Measurements from ENCODE around the gene UBTF.

Gene UBTF

GRCh38 chr17:44212507-44213402, 6.7 kb downstream of the UBTF start:
- DNase-seq = no peak

GRCh38 chr17:44211281-44212265, 7.9 kb downstream of the UBTF start:
- no peak for DNase-seq

- peak; percentile 87 for DNase-seq
Observed at GRCh38 chr17:44210342-44211192, 8.9 kb downstream of the UBTF start.

GRCh38 chr17:44209786-44210341, 9.6 kb downstream of the UBTF start:
- DNase-seq = no peak

GRCh38 chr17:44207743-44208142, 11.7 kb downstream of the UBTF start:
- DNase-seq = no peak

GRCh38 chr17:44207319-44207718, 12.2 kb downstream of the UBTF start:
- DNase-seq = no peak

- DNase-seq = no peak
Observed at GRCh38 chr17:44206825-44207155, 12.7 kb downstream of the UBTF start.

GRCh38 chr17:44205962-44206824, 13.3 kb downstream of the UBTF start:
- DNase-seq = no peak

GRCh38 chr17:44204441-44204882, 15.0 kb downstream of the UBTF start:
- peak; percentile 67 for DNase-seq

GRCh38 chr17:44203731-44204440, 15.6 kb downstream of the UBTF start:
- DNase-seq = peak; percentile 64

- DNase-seq = no peak
Observed at GRCh38 chr17:44202756-44203155, 16.7 kb downstream of the UBTF start.

- DNase-seq = no peak
Observed at GRCh38 chr17:44200478-44201155, 18.9 kb downstream of the UBTF start.

- peak; percentile 99 for DNase-seq
Observed at GRCh38 chr17:44199553-44200477, 19.7 kb downstream of the UBTF start, which contains the start of gene ATXN7L3. Gene ATXN7L3, minus strand, starts transcription at chr17:44199884. Its CDS starts 1,814 bp downstream, at chr17:44198070.

- DNase-seq = peak; percentile 73
Observed at GRCh38 chr17:44198721-44199552, 20.5 kb downstream of the UBTF start.

- DNase-seq = peak; percentile 77
Observed at GRCh38 chr17:44197980-44198720, 21.3 kb downstream of the UBTF start.

GRCh38 chr17:44197107-44197506, 22.4 kb downstream of the UBTF start:
- no peak for DNase-seq
